Kidney (tissue), 14 donors: ENCODE data around the gene LEFTY1. TPM values are rescaled to one million over a fixed set of nuclear protein-coding genes. Genes with fewer than 3 reads are reported as not detected.

ENCODE experiments used
- DNase-seq, 5 donors: peaks; one replicate each; pipeline ENCODE4 v3.0.0-alpha.2; 2013 to 2020
- FAIRE-seq: peaks from 2 replicates; lab custom pipeline; 2012; peaks lifted over from hg19 to GRCh38; lab: Jason Lieb, UNC
- H3K27ac ChIP-seq, 2 donors: one replicate each; pipeline ENCODE4 v1.7.0; 2013; ENCODE audit warnings: low read depth in 2 of 2, low read length in 2 of 2, inconsistent platforms in 1 of 2
- H3K27me3 ChIP-seq: one replicate; pipeline ENCODE4 v1.7.1; 2013; ENCODE audit warnings: low read length, inconsistent platforms; ENCODE audit not compliant: control insufficient read depth, insufficient read depth
- H3K36me3 ChIP-seq, 3 donors: one replicate each; pipeline versions ENCODE4 v1.7.0 to v1.7.1; 2013; ENCODE audit warnings: low read length in 3 of 3, control low read depth in 1 of 3, inconsistent platforms in 1 of 3; ENCODE audit not compliant: insufficient read depth in 3 of 3, control insufficient read depth in 2 of 3
- H3K4me1 ChIP-seq, 3 donors: one replicate each; pipeline versions ENCODE4 v1.7.0 to v1.7.1; 2013; ENCODE audit warnings: low read length in 3 of 3, inconsistent platforms in 1 of 3, low read depth in 1 of 3; ENCODE audit not compliant: control insufficient read depth in 2 of 3, insufficient read depth in 2 of 3
- H3K4me3 ChIP-seq, 3 donors: one replicate each; pipeline versions ENCODE4 v1.7.0 to v1.8.1; 2013; ENCODE audit warnings: low read length in 3 of 3, control low read depth in 1 of 3, inconsistent platforms in 1 of 3
- H3K9ac ChIP-seq, 3 donors: one replicate each; pipeline versions ENCODE4 v1.7.0 to v1.7.1; 2013; ENCODE audit warnings: low read length in 3 of 3, control low read depth in 1 of 3, inconsistent platforms in 1 of 3
- H3K9me3 ChIP-seq, 3 donors: one replicate each; pipeline versions ENCODE4 v1.7.0 to v1.7.1; 2013; ENCODE audit warnings: low read length in 3 of 3, control low read depth in 1 of 3, inconsistent platforms in 1 of 3; ENCODE audit not compliant: control insufficient read depth in 2 of 3, insufficient read depth in 1 of 3
- intact Hi-C: fragments of 100-400 bp; cut with DNase I; formaldehyde crosslinking; loops from one replicate; pipeline ENCODE4 v1.11.1; 2022
- polyA plus RNA-seq: library from polyadenylated mRNA; stranded (reverse); fragments of 350-450 nt; fragmentation: Illumina TruSeq; extraction: RNeasy Lipid Tissue Mini Kit (QIAGEN cat#74804); gene quantifications from one replicate; pipeline ENCODE4 v1.2.3, GENCODE V29; 2014; ENCODE audit warnings: low read depth, low replicate concordance; ENCODE audit not compliant: insufficient read depth
- total RNA-seq: library from RNA; stranded (reverse); fragmentation: NEBNext Ultra II Directional; extraction: Animal tissue kit (Norgen Biotek cat#: 25700); gene quantifications from one replicate; pipeline ENCODE4 v1.2.1, GENCODE V29; 2021
- TF ChIP-seq, protein P1 (sequence below): IDR thresholded peaks from 3 replicates; pipeline ENCODE4 v1.5.1; 2012; ENCODE audit warnings: mild to moderate bottlenecking, moderate library complexity, borderline replicate concordance; ENCODE audit not compliant: insufficient read depth; ENCODE audit errors: extremely low read depth
- donor health status: control.
- donor health status: control.
- donor health status: control.
- donor health status: control.
- donor health status: control.
- donor health status: DM: yes; HTN: yes; CAD: no.
- donor health status: Normal renal cell carcinoma (clear cell type).

LEFTY1 gene
- total and polyA plus RNA-seq, 2 donors from 2014 or later, result 0.41 to 8.6 TPM

DNA sequence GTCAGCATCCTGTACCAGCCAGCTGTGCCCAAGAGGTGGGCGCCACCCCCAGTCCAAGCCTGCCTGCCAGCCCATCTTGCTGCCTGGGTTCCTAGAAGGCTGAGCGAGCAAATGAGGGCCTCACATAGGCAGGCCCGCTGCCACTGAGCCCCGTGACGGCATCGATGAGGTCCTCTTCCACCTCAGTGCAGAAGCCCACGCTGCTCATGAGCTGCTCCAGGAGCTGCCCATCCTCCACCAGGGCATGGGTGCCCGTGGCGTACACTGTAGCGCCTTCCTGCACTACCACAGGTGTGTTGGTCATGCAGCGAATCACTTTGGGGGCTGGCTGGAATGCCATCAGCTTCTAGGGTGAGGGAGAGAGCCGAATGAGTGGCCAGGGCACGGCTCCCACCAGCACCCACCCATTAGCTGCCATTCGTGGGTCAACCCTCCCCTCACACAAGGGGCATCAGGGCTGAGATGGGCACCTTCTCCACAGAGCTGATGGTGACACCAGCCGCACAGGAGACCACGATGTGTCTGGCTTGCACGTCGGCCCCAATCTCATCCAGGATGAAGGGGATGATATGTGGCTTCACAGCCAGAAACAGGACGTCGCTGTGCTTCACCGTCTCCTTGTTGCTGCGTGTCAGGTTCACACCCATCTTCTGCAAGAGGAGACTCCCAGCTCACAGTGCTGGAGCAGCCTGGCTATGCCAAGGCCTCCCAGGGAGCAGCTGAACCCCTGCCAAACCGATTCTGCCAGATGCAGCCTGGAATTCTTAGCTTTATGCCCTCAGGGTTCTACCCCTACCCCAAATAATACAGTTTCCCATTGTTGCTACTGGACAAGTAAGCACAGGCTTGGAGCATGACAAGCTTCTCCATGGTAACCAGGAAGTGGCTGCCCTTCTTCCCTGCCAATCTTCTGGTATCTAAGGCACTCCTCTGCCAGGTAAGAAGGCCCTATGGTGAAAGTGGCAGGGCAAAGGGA, 33.1 kb upstream of the LEFTY1 start:
- Histone ChIP-seq H3K27ac (no peak overlapping the region), H3K9me3 (no peaks in the 10 kb centered on the region), H3K9ac (no peak overlapping the region), H3K27me3 (no peaks in the 10 kb centered on the region), H3K4me3 (no peak overlapping the region), H3K4me1 (peaks cover 0 to 18% (median 6%) of the 10 kb centered on the region in 3 donors), H3K36me3 (peaks cover 3 to 17% (median 4%) of the 10 kb centered on the region in 3 donors)
- intact Hi-C loops, result no loop called here
- TF ChIP-seq, protein P1, sequence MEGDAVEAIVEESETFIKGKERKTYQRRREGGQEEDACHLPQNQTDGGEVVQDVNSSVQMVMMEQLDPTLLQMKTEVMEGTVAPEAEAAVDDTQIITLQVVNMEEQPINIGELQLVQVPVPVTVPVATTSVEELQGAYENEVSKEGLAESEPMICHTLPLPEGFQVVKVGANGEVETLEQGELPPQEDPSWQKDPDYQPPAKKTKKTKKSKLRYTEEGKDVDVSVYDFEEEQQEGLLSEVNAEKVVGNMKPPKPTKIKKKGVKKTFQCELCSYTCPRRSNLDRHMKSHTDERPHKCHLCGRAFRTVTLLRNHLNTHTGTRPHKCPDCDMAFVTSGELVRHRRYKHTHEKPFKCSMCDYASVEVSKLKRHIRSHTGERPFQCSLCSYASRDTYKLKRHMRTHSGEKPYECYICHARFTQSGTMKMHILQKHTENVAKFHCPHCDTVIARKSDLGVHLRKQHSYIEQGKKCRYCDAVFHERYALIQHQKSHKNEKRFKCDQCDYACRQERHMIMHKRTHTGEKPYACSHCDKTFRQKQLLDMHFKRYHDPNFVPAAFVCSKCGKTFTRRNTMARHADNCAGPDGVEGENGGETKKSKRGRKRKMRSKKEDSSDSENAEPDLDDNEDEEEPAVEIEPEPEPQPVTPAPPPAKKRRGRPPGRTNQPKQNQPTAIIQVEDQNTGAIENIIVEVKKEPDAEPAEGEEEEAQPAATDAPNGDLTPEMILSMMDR, result no peak
- FAIRE-seq (no peak), DNase-seq (peak in 1 of 5 donors; percentile 71)

DNA sequence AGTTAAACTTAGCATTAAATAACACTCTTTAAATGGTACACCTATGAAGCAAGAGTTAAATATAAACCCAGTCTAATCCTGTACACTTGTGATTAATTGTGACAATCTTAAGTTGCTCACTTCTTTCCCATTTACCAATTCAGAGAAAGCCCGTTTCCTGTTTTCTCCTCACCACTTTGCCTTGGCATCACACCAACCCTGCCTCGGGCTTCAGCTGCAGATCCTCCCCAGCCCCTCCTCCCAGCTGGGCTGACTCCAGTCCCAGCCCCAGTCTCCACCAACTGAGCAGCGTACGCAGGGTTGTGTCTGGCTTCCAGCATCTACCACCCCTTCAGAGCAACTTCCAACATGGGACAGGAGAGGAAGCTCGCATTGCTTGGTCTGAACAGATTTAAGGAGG, 31.0 kb upstream of the LEFTY1 start:
- no peak for FAIRE-seq

GRCh38 chr1:225918280-225918679, 29.3 kb upstream of the LEFTY1 start:
- H3K36me3 ChIP-seq, result peaks cover 3 to 17% (median 4%) of the 10 kb centered on the region in 3 donors
- intact Hi-C loops, result no loop called here
- no peak for FAIRE-seq

More for the DNA sequence above, 31.0 kb upstream of the LEFTY1 start:
- Histone ChIP-seq H3K4me3 (no peak overlapping the region), H3K4me1 (peaks cover 0 to 18% (median 6%) of the 10 kb centered on the region in 3 donors), H3K27ac (no peak overlapping the region), H3K9me3 (no peaks in the 10 kb centered on the region), H3K27me3 (no peaks in the 10 kb centered on the region), H3K9ac (no peak overlapping the region), H3K36me3 (peaks cover 3 to 17% (median 4%) of the 10 kb centered on the region in 3 donors)
- DNase-seq, result peak in 2 of 5 donors; percentile 32 to 94
- TF ChIP-seq, protein P1, result no peak
- intact Hi-C loops, result no loop called here

More at GRCh38 chr1:225918280-225918679, 29.3 kb upstream of the LEFTY1 start:
- Histone ChIP-seq H3K4me1 (peaks cover 0 to 14% (median 6%) of the 10 kb centered on the region in 3 donors), H3K27ac (no peak overlapping the region), H3K9ac (no peak overlapping the region), H3K4me3 (no peak overlapping the region), H3K9me3 (no peaks in the 10 kb centered on the region), H3K27me3 (no peaks in the 10 kb centered on the region)
- DNase-seq, result peak in 1 of 5 donors; percentile 9
- TF ChIP-seq, protein P1, result no peak
